CD4-positive, alpha-beta T cell (primary cell): Measurements from ENCODE around the gene CDH8. TPM values are rescaled to one million over a fixed set of nuclear protein-coding genes. Genes with fewer than 3 reads are reported as not detected.

Source experiments
- ATAC-seq: fragments of 200-7000 bp; cut with Tn5 transposase; one replicate; pipeline ENCODE4 v1.10.0; 2022; ENCODE audit warnings: mild to moderate bottlenecking; ENCODE audit not compliant: poor library complexity
- CTCF ChIA-PET: fragments of 350-600 bp; sonication (Branson Sonifier 250); formaldehyde crosslinking; loops from one replicate; lab custom pipeline; 2021; ENCODE audit warnings: antibody characterized with exemption, inconsistent platforms; lab: Charles Lee
- POLR2A ChIA-PET: fragments of 350-600 bp; sonication (Branson Sonifier 250); formaldehyde crosslinking; loops from one replicate; lab custom pipeline; 2021; ENCODE audit warnings: antibody characterized with exemption, inconsistent platforms; lab: Charles Lee
- DNase-seq, 14 experiments: peaks; one replicate each; pipeline ENCODE4 v3.0.0-alpha.2; 2013 to 2020; ENCODE audit warnings: mixed read lengths in 2 of 14
- H3K27ac ChIP-seq, 2 donors: one replicate each; pipeline versions ENCODE4 v1.5.1 to v1.7.0; 2013; ENCODE audit warnings: low read length in 2 of 2, low read depth in 1 of 2, mild to moderate bottlenecking in 1 of 2
- H3K27me3 ChIP-seq, 2 experiments: 1 replicate in 1 of 2; 2 replicates in 1 of 2; pipeline versions ENCODE4 v1.6.1 to v1.7.0; 2013; ENCODE audit warnings: low read length in 2 of 2, control low read depth in 1 of 2, mild to moderate bottlenecking in 1 of 2, moderate library complexity in 1 of 2; ENCODE audit not compliant: insufficient read depth in 2 of 2, control insufficient read depth in 1 of 2
- H3K36me3 ChIP-seq: one replicate; pipeline ENCODE4 v1.6.1; 2013; ENCODE audit warnings: low read length, control low read depth; ENCODE audit not compliant: insufficient read depth
- H3K4me1 ChIP-seq: one replicate; pipeline ENCODE4 v1.6.1; 2013; ENCODE audit warnings: low read length, control low read depth; ENCODE audit not compliant: insufficient read depth
- H3K4me3 ChIP-seq: one replicate; pipeline ENCODE4 v1.5.1; 2013; ENCODE audit warnings: mild to moderate bottlenecking, low read length, moderate library complexity
- H3K9me3 ChIP-seq, 2 experiments: 1 replicate in 1 of 2; 2 replicates in 1 of 2; pipeline versions ENCODE4 v1.6.1 to v1.7.0; 2013; ENCODE audit warnings: low read length in 2 of 2, mild to moderate bottlenecking in 2 of 2, control low read depth in 1 of 2, moderate library complexity in 1 of 2; ENCODE audit not compliant: control insufficient read depth in 1 of 2, insufficient read depth in 1 of 2
- H3K27ac Mint-ChIP-seq: one replicate; pipeline ENCODE4 v1.8.0; 2020; ENCODE audit warnings: mixed read lengths
- H3K27me3 Mint-ChIP-seq: one replicate; pipeline ENCODE4 v1.8.0; 2021; ENCODE audit warnings: mixed read lengths
- H3K36me3 Mint-ChIP-seq: one replicate; pipeline ENCODE4 v1.8.0; 2021; ENCODE audit warnings: low read depth, mixed read lengths
- H3K4me1 Mint-ChIP-seq: one replicate; pipeline ENCODE4 v1.8.0; 2021; ENCODE audit warnings: low read depth, mixed read lengths
- H3K4me3 Mint-ChIP-seq: one replicate; pipeline ENCODE4 v1.8.0; 2020; ENCODE audit warnings: mild to moderate bottlenecking, mixed read lengths
- H3K9me3 Mint-ChIP-seq: one replicate; pipeline ENCODE4 v1.8.0; 2020; ENCODE audit warnings: mixed read lengths
- intact Hi-C, 2 experiments: fragments of 100-400 bp; cut with DNase I in 1 of 2; cut with micrococcal nuclease in 1 of 2; formaldehyde crosslinking; loops; one replicate each; pipeline versions ENCODE4 v1.15.1 to v1.9.0; 2023 to 2025; cut with DNase I, micrococcal nuclease
- total RNA-seq, 174 experiments: library from RNA in 2 of 174; stranded (reverse) in 2 of 174; gene quantifications; one replicate each; pipeline ENCODE4 v1.2.3 and lab custom pipeline; 2021 to 2026
- TF ChIP-seq, protein P1 (sequence below): fragments of 200-600 bp; IDR thresholded peaks from one replicate; pipeline ENCODE4 v1.8.0; 2022; ENCODE audit warnings: antibody characterized with exemption, mild to moderate bottlenecking

Gene CDH8
- total RNA-seq, 2 experiments from 2014 or later: not detected

DNA sequence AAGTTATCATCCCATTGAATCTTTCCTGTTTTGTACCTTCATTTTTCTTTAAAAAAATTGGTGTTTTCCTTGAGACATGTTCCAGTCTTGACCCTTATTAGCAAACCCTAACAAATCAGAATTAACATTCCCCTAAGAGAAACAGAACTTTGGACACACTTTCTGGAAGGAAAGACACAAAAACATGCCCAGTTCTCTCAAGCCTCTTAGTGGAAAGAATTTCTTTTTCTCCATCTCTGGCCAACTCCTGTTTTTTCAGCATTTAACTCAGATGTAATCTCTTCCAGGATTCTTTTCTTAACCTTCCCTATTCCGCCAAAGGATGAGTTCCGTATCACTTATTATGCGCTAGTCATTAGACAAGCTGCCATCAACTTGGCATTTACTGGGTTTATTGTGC is 23.9 kb upstream of the CDH8 start:
- no peaks in the 10 kb centered on the region for H3K27me3 ChIP-seq
- no peak overlapping the region for H3K4me3 Mint-ChIP-seq
- ChIA-PET POLR2A (no interaction called here), CTCF (no interaction called here)
- TF ChIP-seq, protein P1, sequence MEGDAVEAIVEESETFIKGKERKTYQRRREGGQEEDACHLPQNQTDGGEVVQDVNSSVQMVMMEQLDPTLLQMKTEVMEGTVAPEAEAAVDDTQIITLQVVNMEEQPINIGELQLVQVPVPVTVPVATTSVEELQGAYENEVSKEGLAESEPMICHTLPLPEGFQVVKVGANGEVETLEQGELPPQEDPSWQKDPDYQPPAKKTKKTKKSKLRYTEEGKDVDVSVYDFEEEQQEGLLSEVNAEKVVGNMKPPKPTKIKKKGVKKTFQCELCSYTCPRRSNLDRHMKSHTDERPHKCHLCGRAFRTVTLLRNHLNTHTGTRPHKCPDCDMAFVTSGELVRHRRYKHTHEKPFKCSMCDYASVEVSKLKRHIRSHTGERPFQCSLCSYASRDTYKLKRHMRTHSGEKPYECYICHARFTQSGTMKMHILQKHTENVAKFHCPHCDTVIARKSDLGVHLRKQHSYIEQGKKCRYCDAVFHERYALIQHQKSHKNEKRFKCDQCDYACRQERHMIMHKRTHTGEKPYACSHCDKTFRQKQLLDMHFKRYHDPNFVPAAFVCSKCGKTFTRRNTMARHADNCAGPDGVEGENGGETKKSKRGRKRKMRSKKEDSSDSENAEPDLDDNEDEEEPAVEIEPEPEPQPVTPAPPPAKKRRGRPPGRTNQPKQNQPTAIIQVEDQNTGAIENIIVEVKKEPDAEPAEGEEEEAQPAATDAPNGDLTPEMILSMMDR: no peak
- H3K27ac ChIP-seq: no peak overlapping the region
- intact Hi-C loops: no loop called here
- no peak overlapping the region for H3K27ac Mint-ChIP-seq
- H3K4me1 ChIP-seq: no peaks in the 10 kb centered on the region
- no peaks in the 10 kb centered on the region for H3K36me3 ChIP-seq
- peaks cover 7% of the 10 kb centered on the region for H3K9me3 Mint-ChIP-seq
- H3K4me3 ChIP-seq: no peak overlapping the region
- DNase-seq (no peak), ATAC-seq (no peak)
- no peaks in the 10 kb centered on the region for H3K36me3 Mint-ChIP-seq
- H3K27me3 Mint-ChIP-seq: no peaks in the 10 kb centered on the region
- H3K9me3 ChIP-seq: peaks cover 0 to 3% of the 10 kb centered on the region in 2 experiments
- H3K4me1 Mint-ChIP-seq: no peaks in the 10 kb centered on the region

GRCh38 chr16:62059527-62059926 is 23.3 kb upstream of the CDH8 start:
- Histone ChIP-seq H3K36me3 (no peaks in the 10 kb centered on the region), H3K4me3 (no peak overlapping the region), H3K27ac (no peak overlapping the region), H3K4me1 (no peaks in the 10 kb centered on the region), H3K9me3 (peaks cover 0 to 3% of the 10 kb centered on the region in 2 experiments), H3K27me3 (no peaks in the 10 kb centered on the region)
- Mint-ChIP-seq H3K36me3 (no peaks in the 10 kb centered on the region), H3K27me3 (no peaks in the 10 kb centered on the region), H3K4me3 (no peak overlapping the region), H3K27ac (no peak overlapping the region), H3K9me3 (peaks cover 5% of the 10 kb centered on the region), H3K4me1 (no peaks in the 10 kb centered on the region)
- TF ChIP-seq, protein P1: no peak
- POLR2A ChIA-PET: no interaction called here
- intact Hi-C loops: no loop called here
- CTCF ChIA-PET: no interaction called here
- ATAC-seq (no peak), DNase-seq (no peak)

GRCh38 chr16:62058412-62058811 is 22.2 kb upstream of the CDH8 start:
- no peak overlapping the region for H3K4me3 Mint-ChIP-seq
- Histone ChIP-seq H3K27ac (no peak overlapping the region), H3K9me3 (peaks cover 0 to 3% of the 10 kb centered on the region in 2 experiments), H3K4me1 (no peaks in the 10 kb centered on the region), H3K27me3 (no peaks in the 10 kb centered on the region), H3K4me3 (no peak overlapping the region), H3K36me3 (no peaks in the 10 kb centered on the region)
- H3K27me3 Mint-ChIP-seq: no peaks in the 10 kb centered on the region
- ChIA-PET POLR2A (no interaction called here), CTCF (no interaction called here)
- no peaks in the 10 kb centered on the region for H3K4me1 Mint-ChIP-seq
- TF ChIP-seq, protein P1: no peak
- no peak overlapping the region for H3K27ac Mint-ChIP-seq
- H3K9me3 Mint-ChIP-seq: peaks cover 4% of the 10 kb centered on the region
- intact Hi-C loops: no loop called here
- DNase-seq (no peak), ATAC-seq (no peak)
- no peaks in the 10 kb centered on the region for H3K36me3 Mint-ChIP-seq
